H1 (cell line): ENCODE data around the gene SH3RF3. TPM values are rescaled to one million over a fixed set of nuclear protein-coding genes. Genes with fewer than 3 reads are reported as not detected.

ENCODE experiments used
- CHD7 ChIP-seq: fragments of 300-600 bp; sonication (generic); IDR thresholded peaks from 2 replicates; pipeline ENCODE4 v1.7.1; 2012; ENCODE audit warnings: low read length, moderate library complexity, mild to moderate bottlenecking, inconsistent platforms; ENCODE audit not compliant: insufficient replicate concordance
- SIX5 ChIP-seq: IDR thresholded peaks from 2 replicates; pipeline ENCODE4 v1.6.1; 2011; ENCODE audit warnings: mild to moderate bottlenecking, low read depth, low read length
- polyA plus RNA-seq, 7 experiments: library from polyadenylated mRNA; depleted of rRNA in 3 of 7; stranded (reverse) in 5 of 7; unstranded in 2 of 7; fragments of >200 nt in 5 of 7; fragments of 200-250 nt in 2 of 7; gene quantifications; 1 replicate in 5 of 7; 2 replicates in 1 of 7; 4 replicates in 1 of 7; pipeline versions ENCODE4 v1.2.1 to v1.2.3, GENCODE V29; 2011 to 2013; ENCODE audit warnings: missing spikeins in 2 of 7, mixed read lengths in 2 of 7
- total RNA-seq: library from RNA; stranded (reverse); fragmentation: NEBNext Ultra II Directional; extraction: Animal tissue kit (Norgen Biotek cat#: 25700); gene quantifications from 2 replicates; pipeline ENCODE4 v1.2.1, GENCODE V29; 2021

Gene SH3RF3
- total and polyA plus RNA-seq, 2 of the 8 experiments (the other 6 are each of a cell fraction or from before 2014, with no cell fraction given) = 0.11 to 0.65 TPM

DNA sequence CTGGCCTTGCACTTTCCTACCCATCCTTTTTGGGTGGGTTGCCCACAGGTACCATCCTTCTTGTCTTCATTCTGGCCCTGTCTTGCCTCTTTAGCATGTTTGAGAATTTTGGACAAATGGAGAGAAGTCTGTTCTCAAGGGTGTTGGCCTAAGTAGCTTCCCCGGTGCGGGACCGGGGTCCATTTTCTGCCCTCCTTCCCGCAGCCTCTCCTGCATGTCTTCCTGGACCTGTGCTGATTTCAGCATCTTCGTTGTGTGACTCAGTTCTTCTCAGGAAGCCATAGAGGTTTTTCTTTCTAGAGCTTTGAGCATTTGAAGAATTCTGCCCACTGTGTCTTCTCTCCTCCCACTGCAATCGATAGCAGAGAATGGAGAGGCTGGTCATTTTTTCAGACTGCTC lies 172.7 kb downstream of the SH3RF3 start (continued):
- no peak for TF ChIP-seq CHD7
- TF ChIP-seq SIX5 = no peak
